ENCODE data around the gene DDOST. TPM values are rescaled to one million over a fixed set of nuclear protein-coding genes. Genes with fewer than 3 reads are reported as not detected.

DDOST gene
- total and polyA plus RNA-seq, 10 of the 15 experiments (the other 5 are each of a cell fraction or from before 2014, with no cell fraction given) = 100 to 274 (median 201) TPM

DNA sequence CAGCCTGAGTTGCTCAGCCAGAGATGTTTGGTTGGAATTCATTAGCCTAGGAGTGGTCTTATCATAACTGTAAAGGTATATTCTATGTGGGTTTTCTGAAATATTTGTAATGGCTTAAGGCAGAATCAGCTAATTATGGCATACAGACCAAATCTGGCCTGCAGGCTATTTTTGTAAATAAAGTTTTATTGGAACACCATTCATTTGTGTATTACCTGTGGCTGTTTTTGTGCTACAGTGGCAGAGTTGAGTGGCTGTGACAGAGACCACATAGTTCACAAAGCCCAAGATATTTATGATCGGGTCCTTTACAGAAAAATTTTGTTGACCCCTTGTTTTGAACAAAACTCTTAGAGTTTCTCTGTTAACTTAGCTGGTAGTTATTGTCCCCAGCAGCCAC is 7.4 kb upstream of the DDOST start:
- H3K4me2 ChIP-seq (ENCODE audit: control insufficient read depth, insufficient read depth) = no peak overlapping the region
- H2AFZ ChIP-seq (ENCODE audit: control insufficient read depth, low read depth, low read length) = no peak overlapping the region
- H3K36me3 ChIP-seq (ENCODE audit: control insufficient read depth in 2 of 2, insufficient read depth in 2 of 2, low read length in 1 of 2) = no peaks in the 10 kb centered on the region
- intact Hi-C loops (cut with micrococcal nuclease; ENCODE audit: unreplicated experiment) = no loop called here
- POLR2A ChIA-PET = no interaction called here
- in situ Hi-C loops (cut with MboI) = no loop called here
- ATAC-seq = no peak
- H3K27ac ChIP-seq (ENCODE audit: control insufficient read depth, insufficient read depth) = no peak overlapping the region
- no peak for DNase-seq (ENCODE audit: low read depth, low spot score)
- 43% methylated on average over 1 of the region's 1 CpG for WGBS (ENCODE audit: insufficient coverage, insufficient replicate concordance, low lambda C conversion rate, missing lambda C conversion rate)
- BruUV-seq (replicated peaks) = no TSS peak
- FAIRE-seq = no peak
- no peaks in the 10 kb centered on the region for H3K79me2 ChIP-seq (ENCODE audit: control insufficient read depth, insufficient read depth, low read length)
- RAD21 ChIA-PET (ENCODE audit: unreplicated experiment) = no interaction called here
- no peaks in the 10 kb centered on the region for H4K20me1 ChIP-seq (ENCODE audit: control insufficient read depth, insufficient read depth)
- H3K27me3 ChIP-seq (replicated peaks in 1 of 2; ENCODE audit: control insufficient read depth in 2 of 2, insufficient read depth in 2 of 2, low read length in 1 of 2) = no peaks in the 10 kb centered on the region
- TF ChIP-seq, protein P1, sequence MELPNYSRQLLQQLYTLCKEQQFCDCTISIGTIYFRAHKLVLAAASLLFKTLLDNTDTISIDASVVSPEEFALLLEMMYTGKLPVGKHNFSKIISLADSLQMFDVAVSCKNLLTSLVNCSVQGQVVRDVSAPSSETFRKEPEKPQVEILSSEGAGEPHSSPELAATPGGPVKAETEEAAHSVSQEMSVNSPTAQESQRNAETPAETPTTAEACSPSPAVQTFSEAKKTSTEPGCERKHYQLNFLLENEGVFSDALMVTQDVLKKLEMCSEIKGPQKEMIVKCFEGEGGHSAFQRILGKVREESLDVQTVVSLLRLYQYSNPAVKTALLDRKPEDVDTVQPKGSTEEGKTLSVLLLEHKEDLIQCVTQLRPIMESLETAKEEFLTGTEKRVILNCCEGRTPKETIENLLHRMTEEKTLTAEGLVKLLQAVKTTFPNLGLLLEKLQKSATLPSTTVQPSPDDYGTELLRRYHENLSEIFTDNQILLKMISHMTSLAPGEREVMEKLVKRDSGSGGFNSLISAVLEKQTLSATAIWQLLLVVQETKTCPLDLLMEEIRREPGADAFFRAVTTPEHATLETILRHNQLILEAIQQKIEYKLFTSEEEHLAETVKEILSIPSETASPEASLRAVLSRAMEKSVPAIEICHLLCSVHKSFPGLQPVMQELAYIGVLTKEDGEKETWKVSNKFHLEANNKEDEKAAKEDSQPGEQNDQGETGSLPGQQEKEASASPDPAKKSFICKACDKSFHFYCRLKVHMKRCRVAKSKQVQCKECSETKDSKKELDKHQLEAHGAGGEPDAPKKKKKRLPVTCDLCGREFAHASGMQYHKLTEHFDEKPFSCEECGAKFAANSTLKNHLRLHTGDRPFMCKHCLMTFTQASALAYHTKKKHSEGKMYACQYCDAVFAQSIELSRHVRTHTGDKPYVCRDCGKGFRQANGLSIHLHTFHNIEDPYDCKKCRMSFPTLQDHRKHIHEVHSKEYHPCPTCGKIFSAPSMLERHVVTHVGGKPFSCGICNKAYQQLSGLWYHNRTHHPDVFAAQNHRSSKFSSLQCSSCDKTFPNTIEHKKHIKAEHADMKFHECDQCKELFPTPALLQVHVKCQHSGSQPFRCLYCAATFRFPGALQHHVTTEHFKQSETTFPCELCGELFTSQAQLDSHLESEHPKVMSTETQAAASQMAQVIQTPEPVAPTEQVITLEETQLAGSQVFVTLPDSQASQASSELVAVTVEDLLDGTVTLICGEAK (IDR thresholded peaks at IDR 0.05; ENCODE audit: borderline replicate concordance) = peak; percentile 68
- no peak for TF ChIP-seq CEBPZ (IDR thresholded peaks at IDR 0.05; ENCODE audit: low read depth, low read length)
- SMC1A ChIA-PET (ENCODE audit: uncharacterized antibody, unreplicated experiment) = interaction anchor here (0.6 to 1.2 kb wide), 2 partner anchors 248 to 1264 kb away, joined by 3 read pairs; no protein-coding TSS in a partner anchor
- CTCF ChIA-PET = interaction anchor here (0.9 to 1.4 kb wide), 2 partner anchors 9 to 28 kb away, joined by 3 to 7 read pairs; no protein-coding TSS in a partner anchor
- no peaks in the 10 kb centered on the region for H3K4me1 ChIP-seq (ENCODE audit: control insufficient read depth, insufficient read depth, low read length)
- no peaks in the 10 kb centered on the region for H3K9me3 ChIP-seq (replicated peaks; ENCODE audit: control insufficient read depth, insufficient read depth, low read length)
- no peak overlapping the region for H3K4me3 ChIP-seq
- no peak overlapping the region for H3K9ac ChIP-seq (ENCODE audit: control insufficient read depth, insufficient read depth, low read length)
